Activated CD4-positive, alpha-beta T cell treated with anti-CD3 and anti-CD28 coated beads, Interleukin-2, amount 50 U/mL, for 4 hours (primary cell): ENCODE results near the gene SPSB1.

Experiments used
- DNase-seq, 2 experiments: peaks; one replicate each; pipeline ENCODE4 v3.0.0-alpha.2; 2020

SPSB1 gene

GRCh38 chr1:9397997-9398526, 105.4 kb downstream of the SPSB1 start:
- DNase-seq: no peak

GRCh38 chr1:9399510-9400424, 107.1 kb downstream of the SPSB1 start:
- no peak for DNase-seq

- no peak for DNase-seq
Measured at GRCh38 chr1:9400425-9401079, 107.9 kb downstream of the SPSB1 start.

GRCh38 chr1:9401080-9401453, 108.4 kb downstream of the SPSB1 start:
- DNase-seq: no peak

GRCh38 chr1:9402256-9402616, 109.5 kb downstream of the SPSB1 start:
- no peak for DNase-seq

GRCh38 chr1:9402717-9403225, 110.1 kb downstream of the SPSB1 start:
- DNase-seq: no peak

GRCh38 chr1:9404117-9404914, 111.6 kb downstream of the SPSB1 start:
- DNase-seq: no peak

- no peak for DNase-seq
Measured at GRCh38 chr1:9406111-9406510, 113.4 kb downstream of the SPSB1 start.

- no peak for DNase-seq
Measured at GRCh38 chr1:9410737-9411297, 118.1 kb downstream of the SPSB1 start.

GRCh38 chr1:9413071-9413876, 120.6 kb downstream of the SPSB1 start:
- peak; percentile 39 to 42 for DNase-seq

GRCh38 chr1:9413877-9414213, 121.2 kb downstream of the SPSB1 start:
- no peak for DNase-seq

- no peak for DNase-seq
Measured at GRCh38 chr1:9416506-9416905, 123.8 kb downstream of the SPSB1 start.

GRCh38 chr1:9416918-9417500, 124.3 kb downstream of the SPSB1 start:
- DNase-seq: no peak

GRCh38 chr1:9417695-9418094, 125.0 kb downstream of the SPSB1 start:
- peak in 1 of 2 experiments; percentile 9 for DNase-seq

- no peak for DNase-seq
Measured at GRCh38 chr1:9418851-9419250, 126.2 kb downstream of the SPSB1 start.
